ENCODE results near the gene ERICH4. TPM values are rescaled to one million over a fixed set of nuclear protein-coding genes. Genes with fewer than 3 reads are reported as not detected.
"Not testable (repeated sequence)": the region's sequence is repeated elsewhere in the genome, so short reads cannot be mapped to it uniquely, and the experiment has no call there.

Gene ERICH4
- polyA plus RNA-seq, 2 of the 4 experiments (the other 2 are of a cell fraction) = 0.26 TPM; not detected in 1

DNA sequence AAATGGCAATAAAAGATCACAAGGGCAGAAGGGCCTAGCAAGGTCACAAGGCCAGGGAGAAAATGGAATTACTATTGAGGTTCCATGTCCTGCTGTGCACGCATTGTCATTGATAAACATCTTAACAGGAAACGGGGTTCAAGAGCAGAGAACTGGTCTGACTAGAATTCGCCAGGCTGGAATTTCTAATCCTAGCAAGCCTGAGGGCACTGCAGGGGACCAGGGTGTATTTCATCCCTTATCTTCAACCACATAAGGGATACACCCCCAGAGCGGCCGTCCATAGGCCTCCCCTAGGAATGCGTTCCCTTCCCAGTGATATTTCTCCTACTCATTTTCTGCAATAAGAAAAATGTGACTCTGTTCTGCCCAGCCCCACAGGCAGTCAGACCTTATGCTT is 19.5 kb downstream of the ERICH4 start:
- POLR2A ChIA-PET = no interaction called here
- TF ChIP-seq CHD4 (IDR thresholded peaks at IDR 0.05; ENCODE audit: borderline replicate concordance) = no peak
- TF ChIP-seq RCOR1 (IDR thresholded peaks at IDR 0.05; ENCODE audit: low read depth, low read length) = no peak
- no peak for TF ChIP-seq HDAC2 (IDR thresholded peaks at IDR 0.05)
- TF ChIP-seq KDM1A (IDR thresholded peaks at IDR 0.05; ENCODE audit: low read depth) = no peak
- TF ChIP-seq CEBPB (IDR thresholded peaks at IDR 0.05) = no peak
- no peak for TF ChIP-seq GATA3 (IDR thresholded peaks at IDR 0.05; ENCODE audit: borderline replicate concordance)
- no peak for TF ChIP-seq HOXB5 (CRISPR knock-in tag; IDR thresholded peaks at IDR 0.05)
- no peak for TF ChIP-seq SREBF2 (IDR thresholded peaks at IDR 0.05)
- TF ChIP-seq NPAS2 (CRISPR knock-in tag; IDR thresholded peaks at IDR 0.05; ENCODE audit: borderline replicate concordance) = no peak
- TF ChIP-seq NR3C1 (IDR thresholded peaks at IDR 0.05) = no peak
- TF ChIP-seq HEYL (CRISPR knock-in tag; IDR thresholded peaks at IDR 0.05) = no peak
- TF ChIP-seq, protein P1, sequence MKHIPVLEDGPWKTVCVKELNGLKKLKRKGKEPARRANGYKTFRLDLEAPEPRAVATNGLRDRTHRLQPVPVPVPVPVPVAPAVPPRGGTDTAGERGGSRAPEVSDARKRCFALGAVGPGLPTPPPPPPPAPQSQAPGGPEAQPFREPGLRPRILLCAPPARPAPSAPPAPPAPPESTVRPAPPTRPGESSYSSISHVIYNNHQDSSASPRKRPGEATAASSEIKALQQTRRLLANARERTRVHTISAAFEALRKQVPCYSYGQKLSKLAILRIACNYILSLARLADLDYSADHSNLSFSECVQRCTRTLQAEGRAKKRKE (CRISPR knock-in tag; IDR thresholded peaks at IDR 0.05; ENCODE audit: low read depth) = no peak
- TF ChIP-seq MAZ (IDR thresholded peaks at IDR 0.05; ENCODE audit: borderline replicate concordance, low read depth, low read length) = no peak
- no peak for FAIRE-seq

DNA sequence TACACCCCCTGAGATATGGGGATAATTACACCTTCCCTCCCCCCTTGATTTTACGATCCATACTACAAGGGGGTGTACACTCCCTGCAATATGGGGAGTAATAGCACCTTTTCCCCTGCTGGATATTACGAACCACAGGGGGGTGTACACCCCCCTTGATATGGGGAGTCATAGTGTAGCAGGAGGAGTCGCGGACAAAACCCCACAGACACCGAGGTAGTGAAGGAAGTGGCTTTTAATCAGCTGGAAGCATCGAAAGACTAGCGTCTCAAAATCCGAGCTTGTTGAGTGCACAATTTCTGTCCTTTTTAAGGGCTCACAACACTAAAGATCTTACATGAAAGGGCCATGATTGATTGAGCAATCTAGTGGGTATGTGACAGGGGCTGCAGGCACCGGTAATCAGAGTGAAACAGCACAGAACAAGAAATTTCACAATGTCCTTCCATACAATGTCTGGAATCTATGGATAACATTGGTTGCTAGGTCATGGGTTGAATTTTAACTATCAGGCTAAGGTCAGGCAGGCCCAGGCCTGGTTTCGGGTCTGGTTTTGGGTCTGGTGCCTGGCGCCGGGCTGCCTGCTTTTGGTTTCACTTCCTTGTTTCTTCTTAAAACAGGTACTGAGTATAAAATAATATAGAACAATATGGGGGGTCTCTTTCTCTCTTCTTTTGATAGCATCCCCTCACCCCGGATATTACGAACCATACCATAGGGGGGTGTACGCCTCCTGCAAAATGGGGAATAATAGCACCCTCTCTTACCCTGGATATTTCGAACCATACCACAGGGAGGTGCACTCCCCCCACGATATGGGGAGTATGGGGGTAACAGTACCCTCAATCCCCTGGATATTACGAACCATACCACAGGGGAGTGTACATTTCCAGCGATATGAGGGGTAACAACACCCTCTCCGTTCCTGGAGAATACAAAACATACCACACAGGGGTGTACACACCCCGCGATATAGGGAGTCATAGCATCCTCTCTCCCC is 20.6 kb downstream of the ERICH4 start:
- H3K4me1 ChIP-seq; H3K27ac ChIP-seq; H3K9me3 ChIP-seq; H3K4me2 ChIP-seq; H3K4me3 ChIP-seq; POLR2A ChIA-PET; DNase-seq (ENCODE audit: low read depth in 1 of 2, low spot score in 1 of 2): not testable (repeated sequence)
- CTCF ChIA-PET = interaction anchor here (0.9 kb wide), 1 partner anchor 140 kb away, joined by 3 read pairs; no protein-coding TSS in a partner anchor
- peak; percentile 18 for FAIRE-seq
- peak in 1 of 2 experiments; percentile 35; a peak in 1 of 5 replicates for TF ChIP-seq RAD21 (conservative IDR thresholded peaks at IDR 0.05 in 1 of 2, IDR thresholded peaks at IDR 0.05 in 1 of 2)
- WGBS (ENCODE audit: missing lambda C conversion rate) = 50% methylated on average over 22 of the region's 22 CpGs
- peak; percentile 9 to 25; a peak in 1 of 6 replicates for ATAC-seq

More for the DNA sequence above, 19.5 kb downstream of the ERICH4 start:
- H3K9me3 ChIP-seq = no peaks in the 10 kb centered on the region
- H3K4me1 ChIP-seq = no peaks in the 10 kb centered on the region
- WGBS (ENCODE audit: missing lambda C conversion rate) = 49% methylated on average over 6 of the region's 6 CpGs
- DNase-seq (ENCODE audit: low read depth in 1 of 2, low spot score in 1 of 2) (no peak), ATAC-seq (no peak)
- CTCF ChIA-PET = no interaction called here
- no peak overlapping the region for H3K27ac ChIP-seq
- H3K4me3 ChIP-seq = no peak overlapping the region
- no peak overlapping the region for H3K4me2 ChIP-seq

DNA sequence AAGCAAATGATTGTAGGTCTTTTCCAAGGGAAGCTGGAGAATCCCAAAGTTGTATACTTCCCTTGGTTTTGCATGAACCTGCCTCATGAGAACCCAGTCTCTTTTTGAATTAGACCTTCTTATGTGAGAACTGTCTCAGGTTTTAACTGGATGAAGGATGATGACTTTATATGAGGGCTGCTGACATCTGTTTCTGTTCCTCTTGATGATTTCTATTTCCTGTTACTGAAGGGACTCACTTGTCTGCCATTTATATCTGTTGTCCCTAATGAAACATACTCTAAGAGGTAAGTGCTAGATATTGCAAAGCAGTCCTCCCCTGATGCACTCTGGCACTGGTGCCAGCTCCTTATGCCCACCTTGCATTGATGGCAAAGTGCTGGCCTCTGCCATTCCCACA is 33.6 kb downstream of the ERICH4 start:
- no peak overlapping the region for H3K4me3 ChIP-seq
- no peak for ATAC-seq
- CTCF ChIA-PET = interaction anchor here (1.0 to 5.0 kb wide), 7 partner anchors 10 to 120 kb away, joined by 3 to 27 read pairs (median 4); no protein-coding TSS in a partner anchor
- no peak for DNase-seq (ENCODE audit: low read depth in 1 of 2, low spot score in 1 of 2)
- peaks cover 9% of the 10 kb centered on the region; the same call in 1 of the 3 replicates for H3K9me3 ChIP-seq
- POLR2A ChIA-PET = no interaction called here
- TF ChIP-seq, protein P2, sequence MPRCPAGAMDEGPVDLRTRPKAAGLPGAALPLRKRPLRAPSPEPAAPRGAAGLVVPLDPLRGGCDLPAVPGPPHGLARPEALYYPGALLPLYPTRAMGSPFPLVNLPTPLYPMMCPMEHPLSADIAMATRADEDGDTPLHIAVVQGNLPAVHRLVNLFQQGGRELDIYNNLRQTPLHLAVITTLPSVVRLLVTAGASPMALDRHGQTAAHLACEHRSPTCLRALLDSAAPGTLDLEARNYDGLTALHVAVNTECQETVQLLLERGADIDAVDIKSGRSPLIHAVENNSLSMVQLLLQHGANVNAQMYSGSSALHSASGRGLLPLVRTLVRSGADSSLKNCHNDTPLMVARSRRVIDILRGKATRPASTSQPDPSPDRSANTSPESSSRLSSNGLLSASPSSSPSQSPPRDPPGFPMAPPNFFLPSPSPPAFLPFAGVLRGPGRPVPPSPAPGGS (IDR thresholded peaks at IDR 0.05) = no peak
- TF ChIP-seq TFCP2L1 (CRISPR knock-in tag; IDR thresholded peaks at IDR 0.05) = no peak
- no peak for TF ChIP-seq NPAS2 (CRISPR knock-in tag; IDR thresholded peaks at IDR 0.05; ENCODE audit: borderline replicate concordance)
- no peak for TF ChIP-seq GATA3 (IDR thresholded peaks at IDR 0.05; ENCODE audit: borderline replicate concordance)
- no peak for TF ChIP-seq JUN (IDR thresholded peaks at IDR 0.05)
- TF ChIP-seq NR3C1 (IDR thresholded peaks at IDR 0.05) = no peak
- TF ChIP-seq RARB (CRISPR knock-in tag; IDR thresholded peaks at IDR 0.05) = no peak
- TF ChIP-seq ZSCAN20 (CRISPR knock-in tag; IDR thresholded peaks at IDR 0.05) = no peak
- TF ChIP-seq HOXB13 (CRISPR knock-in tag; IDR thresholded peaks at IDR 0.05; ENCODE audit: low read depth) = no peak
- no peak for TF ChIP-seq MYC (IDR thresholded peaks at IDR 0.05; ENCODE audit: borderline replicate concordance, low read length)
- no peak for TF ChIP-seq HDAC2 (IDR thresholded peaks at IDR 0.05)
- TF ChIP-seq FOSL2 (IDR thresholded peaks at IDR 0.05) = no peak
- TF ChIP-seq FOSL2 (CRISPR knock-in tag; IDR thresholded peaks at IDR 0.05) = no peak
- TF ChIP-seq, protein P3, sequence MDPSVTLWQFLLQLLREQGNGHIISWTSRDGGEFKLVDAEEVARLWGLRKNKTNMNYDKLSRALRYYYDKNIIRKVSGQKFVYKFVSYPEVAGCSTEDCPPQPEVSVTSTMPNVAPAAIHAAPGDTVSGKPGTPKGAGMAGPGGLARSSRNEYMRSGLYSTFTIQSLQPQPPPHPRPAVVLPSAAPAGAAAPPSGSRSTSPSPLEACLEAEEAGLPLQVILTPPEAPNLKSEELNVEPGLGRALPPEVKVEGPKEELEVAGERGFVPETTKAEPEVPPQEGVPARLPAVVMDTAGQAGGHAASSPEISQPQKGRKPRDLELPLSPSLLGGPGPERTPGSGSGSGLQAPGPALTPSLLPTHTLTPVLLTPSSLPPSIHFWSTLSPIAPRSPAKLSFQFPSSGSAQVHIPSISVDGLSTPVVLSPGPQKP (IDR thresholded peaks at IDR 0.05; ENCODE audit: low read depth, low read length) = no peak
- TF ChIP-seq, protein P4, sequence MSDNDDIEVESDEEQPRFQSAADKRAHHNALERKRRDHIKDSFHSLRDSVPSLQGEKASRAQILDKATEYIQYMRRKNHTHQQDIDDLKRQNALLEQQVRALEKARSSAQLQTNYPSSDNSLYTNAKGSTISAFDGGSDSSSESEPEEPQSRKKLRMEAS (IDR thresholded peaks at IDR 0.05) = no peak
- no peak for TF ChIP-seq NFE2L2 (conservative IDR thresholded peaks at IDR 0.05; ENCODE audit: low read length)
- TF ChIP-seq MAZ (IDR thresholded peaks at IDR 0.05; ENCODE audit: borderline replicate concordance, low read depth, low read length) = no peak
- TF ChIP-seq, protein P1 (CRISPR knock-in tag; IDR thresholded peaks at IDR 0.05; ENCODE audit: low read depth) = no peak
- no peak for TF ChIP-seq POLR2A (IDR thresholded peaks at IDR 0.05; ENCODE audit: low read length)
- TF ChIP-seq ZC3H11A (IDR thresholded peaks at IDR 0.05) = no peak
- FAIRE-seq = no peak
- H3K27ac ChIP-seq = no peak overlapping the region
- H3K4me1 ChIP-seq = no peaks in the 10 kb centered on the region
- H3K4me2 ChIP-seq = no peak overlapping the region
